NCI-H146 treated with DMSO at 0.1 percent for 48 hours (cell line): ENCODE results near the gene TRPM3.

Experiments used
- DNase-seq: peaks from one replicate; lab custom pipeline; 2025; ENCODE audit not compliant: unreplicated experiment; lab: John Stamatoyannopoulos, UW

TRPM3 gene

DNA sequence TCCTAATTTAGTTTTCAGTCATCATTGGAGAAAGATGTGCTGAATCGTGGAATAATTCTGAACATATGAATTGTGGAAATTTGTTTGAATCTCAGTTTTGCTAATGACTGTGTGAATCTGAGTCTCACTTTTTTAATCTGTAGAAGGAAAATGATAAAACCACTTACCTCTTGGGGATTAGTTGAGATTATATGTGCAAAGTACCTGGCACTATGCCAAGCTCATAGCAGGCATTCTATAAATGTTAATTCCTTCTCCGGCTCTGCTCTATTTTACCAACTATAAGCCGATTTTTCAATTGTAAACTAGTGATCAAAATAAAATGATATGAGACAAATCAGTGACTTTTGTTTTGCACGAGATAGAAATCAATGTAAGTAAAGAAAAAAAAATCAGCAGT is 290.8 kb downstream of the TRPM3 start:
- DNase-seq: no peak

DNA sequence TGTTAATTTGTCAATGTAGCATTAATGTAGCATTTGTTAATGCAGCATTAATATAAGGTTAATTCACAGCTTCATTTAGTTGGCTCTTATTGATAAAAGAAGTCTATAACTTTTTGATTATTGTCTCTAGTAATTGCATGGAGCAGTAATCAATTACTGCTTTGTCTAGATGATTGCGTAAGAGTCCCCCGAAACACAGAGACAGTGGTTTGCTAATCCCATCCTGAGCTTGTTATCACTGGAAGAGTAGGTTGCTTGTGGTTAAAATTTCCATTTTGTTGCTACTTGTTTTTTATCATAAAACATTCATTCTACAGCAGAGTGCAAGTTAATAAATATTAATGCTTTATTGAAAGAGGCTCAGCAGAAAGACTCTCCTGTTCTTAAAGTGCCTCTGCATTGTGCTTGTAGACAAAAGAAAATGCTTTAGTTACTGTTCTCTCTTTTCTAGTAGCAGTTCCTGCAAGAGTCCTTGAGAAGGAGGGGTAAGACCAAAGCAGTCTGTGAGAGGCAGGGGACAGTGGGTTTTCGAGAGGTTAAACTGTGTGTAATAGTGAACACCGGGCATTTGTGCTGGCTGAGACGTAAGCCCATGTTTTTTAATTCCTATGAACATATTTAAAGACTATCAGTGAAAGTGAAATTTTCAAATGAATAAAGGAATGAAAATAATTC is 291.7 kb downstream of the TRPM3 start:
- DNase-seq: no peak

GRCh38 chr9:70826562-70826961 is 294.9 kb downstream of the TRPM3 start:
- DNase-seq: no peak

GRCh38 chr9:70823284-70823683 is 298.1 kb downstream of the TRPM3 start:
- no peak for DNase-seq

DNA sequence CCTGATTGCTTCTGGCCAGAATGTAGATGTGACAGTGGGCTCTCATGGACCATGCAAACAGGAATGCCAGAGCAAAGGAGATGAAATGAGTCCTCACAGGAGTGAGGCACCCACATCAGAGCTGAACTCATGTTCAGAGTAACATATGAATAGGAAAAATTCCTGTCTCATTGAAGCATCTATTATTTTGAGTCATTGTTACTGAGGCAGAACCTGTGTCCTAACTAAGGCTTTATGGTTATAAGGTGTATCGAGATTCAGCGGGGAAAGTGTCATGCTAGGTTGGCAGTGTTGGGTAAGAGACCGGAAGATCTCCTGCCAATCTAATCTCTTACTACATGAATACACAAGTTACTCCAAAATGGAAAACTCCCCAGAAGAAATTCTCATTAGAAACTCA is 304.1 kb downstream of the TRPM3 start:
- DNase-seq: no peak

DNA sequence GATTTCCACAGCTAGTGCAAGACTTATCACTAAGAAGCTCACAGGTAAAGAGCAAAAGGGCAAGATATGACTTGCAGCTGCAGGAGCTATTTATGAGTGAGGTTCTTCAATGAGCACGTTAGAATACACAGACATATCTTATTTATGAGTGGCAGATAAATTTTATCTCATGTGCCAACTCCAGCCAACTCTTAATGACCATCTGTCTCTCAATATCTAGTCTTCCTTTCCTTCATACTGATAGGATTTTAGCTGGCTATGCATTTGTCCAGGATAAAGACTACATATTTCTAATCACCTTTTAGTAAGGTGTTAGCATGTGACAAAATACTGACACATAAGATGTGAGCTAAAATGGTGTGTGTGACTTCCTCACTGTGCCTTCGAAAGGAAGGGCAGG is 304.5 kb downstream of the TRPM3 start:
- no peak for DNase-seq

DNA sequence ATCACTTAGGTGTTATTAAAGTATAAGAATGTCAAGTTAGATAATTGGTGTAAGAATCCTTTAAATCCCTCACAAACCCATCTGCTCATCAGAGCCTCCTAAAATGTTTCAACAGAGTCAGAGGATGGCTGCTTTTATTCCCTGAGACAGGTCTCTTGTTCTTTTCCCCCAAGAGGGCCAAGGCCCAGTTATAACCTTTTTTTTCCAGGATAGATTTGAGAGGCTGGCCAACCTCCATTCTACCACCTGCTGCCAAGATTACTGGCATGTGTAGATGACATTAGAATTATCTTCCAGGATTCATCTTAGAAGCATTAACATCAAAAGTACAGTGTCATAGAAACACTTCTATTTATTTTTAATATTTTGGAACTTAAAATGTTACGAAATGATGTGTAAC is 305.1 kb downstream of the TRPM3 start:
- no peak for DNase-seq

- DNase-seq: no peak
Observed at GRCh38 chr9:70814597-70814996, 306.8 kb downstream of the TRPM3 start.

- no peak for DNase-seq
Observed at GRCh38 chr9:70813141-70813540, 308.3 kb downstream of the TRPM3 start.

DNA sequence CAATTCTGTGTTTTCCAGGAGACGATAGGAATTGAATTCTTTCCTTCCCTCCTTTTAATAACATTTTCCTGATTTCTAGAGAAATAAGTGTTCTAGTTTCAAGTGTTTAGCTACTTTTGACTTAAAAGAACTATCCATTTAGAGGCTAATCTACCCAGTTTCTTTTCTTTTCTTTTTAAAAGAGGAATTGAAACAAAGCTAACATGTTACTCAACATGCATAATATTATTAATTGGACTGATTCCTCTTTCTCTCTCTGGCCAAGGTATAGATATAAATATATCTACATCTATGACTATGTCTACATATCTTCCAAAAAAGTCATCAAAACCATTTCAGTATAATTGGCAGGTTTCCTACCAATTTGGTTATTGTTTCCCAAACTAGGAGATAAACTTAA is 309.8 kb downstream of the TRPM3 start:
- no peak for DNase-seq

- DNase-seq: no peak
Observed at GRCh38 chr9:70806875-70807274, 314.5 kb downstream of the TRPM3 start.

DNA sequence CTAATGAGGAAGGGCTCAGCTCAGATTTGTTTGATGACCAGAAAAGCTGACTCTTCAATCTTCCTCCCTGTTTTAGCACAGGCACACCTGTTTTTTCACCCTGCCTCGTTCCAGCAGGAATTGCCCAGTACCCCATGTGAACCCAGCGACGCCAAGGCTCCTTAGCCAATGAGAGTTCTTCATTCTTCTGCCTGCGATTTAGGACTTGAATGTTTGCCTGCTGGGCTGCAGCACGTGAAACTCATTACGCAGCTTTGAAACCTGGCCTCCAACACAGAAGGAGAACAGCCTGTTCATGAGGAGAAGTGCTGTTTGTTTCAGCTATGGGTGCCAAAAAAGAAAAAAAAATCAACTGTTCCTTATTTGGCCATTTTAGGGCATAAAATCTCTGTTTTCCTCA is 315.5 kb downstream of the TRPM3 start:
- no peak for DNase-seq

GRCh38 chr9:70802758-70803436 is 318.5 kb downstream of the TRPM3 start:
- no peak for DNase-seq

GRCh38 chr9:70802206-70802605 is 319.2 kb downstream of the TRPM3 start:
- no peak for DNase-seq

DNA sequence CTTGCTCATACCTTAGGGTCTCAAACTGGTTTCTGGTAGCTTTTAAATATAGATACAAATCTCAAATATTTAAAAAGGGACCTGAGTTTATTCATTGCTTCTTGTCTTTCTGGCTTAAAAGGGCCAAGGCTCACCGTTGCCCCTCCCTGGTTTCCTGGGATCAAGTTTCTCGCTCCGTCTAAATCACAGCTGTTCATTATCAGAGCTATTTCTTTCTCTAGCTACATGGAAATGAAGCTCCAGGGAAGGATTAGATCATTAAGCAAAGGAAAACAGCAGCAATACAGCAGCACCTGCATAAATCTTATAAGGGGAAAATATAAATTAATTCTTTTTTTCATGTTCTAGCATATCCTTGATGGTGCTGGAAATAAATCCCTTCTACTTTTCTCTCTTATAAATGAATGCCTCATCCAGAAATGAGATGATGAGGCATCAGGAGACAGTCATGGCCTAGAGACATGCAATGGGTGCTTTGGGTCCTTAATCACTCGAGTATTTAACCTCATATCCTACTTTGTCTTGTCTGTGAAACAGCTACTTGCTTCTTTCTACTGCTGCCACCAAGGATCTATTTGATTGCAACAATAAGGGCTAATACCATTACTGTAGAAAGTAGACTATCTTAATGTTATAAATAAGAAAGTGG is 320.1 kb downstream of the TRPM3 start:
- DNase-seq: no peak

DNA sequence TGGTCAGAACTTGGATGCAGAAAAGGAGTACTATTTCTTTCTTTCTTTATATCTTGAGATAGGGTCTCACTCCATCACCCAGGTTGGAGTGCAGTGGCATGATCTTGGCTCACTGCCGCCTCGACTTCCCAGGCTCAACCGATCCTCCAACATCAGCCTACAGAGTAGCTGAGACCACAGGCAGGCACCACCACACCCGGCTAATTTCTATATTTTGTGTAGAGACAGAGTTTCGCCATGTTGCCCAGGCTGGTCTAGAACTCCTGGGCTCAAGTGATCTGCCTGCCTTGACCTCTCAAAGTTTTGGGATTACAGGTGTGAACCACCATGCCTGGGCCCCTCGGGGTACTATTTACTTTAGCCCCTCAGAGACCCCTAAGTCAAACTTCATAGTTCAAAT is 323.4 kb downstream of the TRPM3 start:
- DNase-seq: no peak

DNA sequence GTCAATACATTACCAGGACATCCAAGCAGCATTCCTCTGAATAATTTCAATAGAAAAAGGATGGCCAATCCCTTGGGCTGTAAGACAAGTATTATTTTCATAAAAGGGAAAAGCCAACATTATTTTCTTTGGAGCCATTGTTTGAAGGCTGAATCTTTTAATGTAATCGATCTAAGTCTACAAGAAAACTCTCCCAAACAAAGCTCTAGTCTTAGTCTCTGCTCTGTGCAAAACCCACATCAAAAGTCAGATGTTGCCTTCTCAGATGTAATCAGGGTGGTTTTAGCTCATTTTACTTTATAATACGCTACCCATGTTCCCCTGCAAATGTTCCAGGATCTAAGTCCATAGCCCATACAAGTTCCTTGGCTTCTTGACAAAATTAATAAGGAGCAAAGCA is 325.6 kb downstream of the TRPM3 start:
- no peak for DNase-seq

DNA sequence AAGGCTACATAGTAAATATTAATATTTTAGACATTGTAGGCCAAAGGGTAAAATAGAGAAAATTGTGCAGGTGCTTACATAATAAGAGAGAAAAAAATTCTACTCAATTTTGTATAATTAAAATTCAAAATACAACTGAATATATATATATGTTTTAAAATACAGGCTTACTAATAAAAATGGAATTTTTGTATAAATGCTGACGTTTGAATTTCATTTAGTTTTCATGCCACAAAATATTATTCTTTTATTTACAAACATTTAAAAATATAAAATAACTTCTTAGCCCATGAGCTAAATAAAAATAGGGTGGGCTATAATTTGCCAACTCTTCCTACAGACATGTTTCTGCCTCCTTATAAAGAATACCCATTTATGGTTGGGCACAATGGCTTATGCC is 328.6 kb downstream of the TRPM3 start:
- DNase-seq: no peak

- DNase-seq: no peak
Observed at GRCh38 chr9:70791936-70792335, 329.5 kb downstream of the TRPM3 start.

GRCh38 chr9:70789086-70789485 is 332.3 kb downstream of the TRPM3 start:
- DNase-seq: no peak

GRCh38 chr9:70784456-70784855 is 337.0 kb downstream of the TRPM3 start:
- no peak for DNase-seq

GRCh38 chr9:70778568-70778967 is 342.9 kb downstream of the TRPM3 start:
- DNase-seq: no peak
